Endodermal cell (in vitro differentiated cells): ENCODE data around the gene COL27A1. TPM values are rescaled to one million over a fixed set of nuclear protein-coding genes. Genes with fewer than 3 reads are reported as not detected.
A peak's percentile ranks its signal among the peaks of the same experiment; 100 is the strongest.

ENCODE experiments used
- DNase-seq: peaks from one replicate; pipeline ENCODE4 v3.0.0-alpha.2; 2017
- H3K27ac ChIP-seq: 2 replicates; pipeline ENCODE4 v1.5.1; 2013; ENCODE audit warnings: mild to moderate bottlenecking, low read depth, low read length, moderate library complexity
- H3K27me3 ChIP-seq: 2 replicates; pipeline ENCODE4 v1.6.1; 2013; ENCODE audit warnings: mild to moderate bottlenecking, low read length, moderate library complexity; ENCODE audit not compliant: insufficient read depth, control insufficient read depth, poor library complexity, severe bottlenecking
- H3K36me3 ChIP-seq: 2 replicates; pipeline ENCODE4 v1.7.0; 2013; ENCODE audit warnings: mild to moderate bottlenecking, low read length, moderate library complexity; ENCODE audit not compliant: control insufficient read depth, insufficient read depth
- H3K4me1 ChIP-seq: one replicate; pipeline ENCODE4 v1.7.0; 2013; ENCODE audit warnings: low read length; ENCODE audit not compliant: control insufficient read depth, insufficient read depth
- H3K4me3 ChIP-seq: 2 replicates; pipeline ENCODE4 v1.5.1; 2013; ENCODE audit warnings: mild to moderate bottlenecking, low read length, moderate library complexity
- H3K9ac ChIP-seq: 2 replicates; pipeline ENCODE4 v1.6.1; 2013; ENCODE audit warnings: mild to moderate bottlenecking, low read length, moderate library complexity; ENCODE audit not compliant: poor library complexity, severe bottlenecking; ENCODE audit errors: extremely low read depth
- H3K9me3 ChIP-seq: 2 replicates; pipeline ENCODE4 v1.6.1; 2013; ENCODE audit warnings: mild to moderate bottlenecking, low read length, moderate library complexity; ENCODE audit not compliant: control insufficient read depth
- H3K27ac Mint-ChIP-seq: 2 replicates; pipeline ENCODE4 v1.8.0; 2020; ENCODE audit warnings: mixed read lengths
- H3K27me3 Mint-ChIP-seq: 2 replicates; pipeline ENCODE4 v1.8.0; 2021; ENCODE audit warnings: mild to moderate bottlenecking, mixed read lengths; ENCODE audit not compliant: insufficient read depth
- H3K36me3 Mint-ChIP-seq: 2 replicates; pipeline ENCODE4 v1.8.0; 2020; ENCODE audit warnings: low read depth, mixed read lengths
- H3K4me1 Mint-ChIP-seq: 2 replicates; pipeline ENCODE4 v1.8.0; 2020; ENCODE audit warnings: mixed read lengths
- H3K4me3 Mint-ChIP-seq: 2 replicates; pipeline ENCODE4 v1.8.0; 2020; ENCODE audit warnings: mild to moderate bottlenecking, moderate library complexity, mixed read lengths
- H3K9me3 Mint-ChIP-seq: 2 replicates; pipeline ENCODE4 v1.8.0; 2020; ENCODE audit warnings: mild to moderate bottlenecking, mixed read lengths
- CTCF ChIP-seq: fragments of 200-600 bp; sonication (generic); conservative IDR thresholded peaks from 2 replicates; pipeline ENCODE4 v1.5.0; 2021; ENCODE audit warnings: antibody characterized with exemption, mild to moderate bottlenecking
- WGBS, 2 experiments: methylation state at CpG; one replicate each; pipeline versions ENCODE4 v1.1.5 to v1.1.7; 2013; ENCODE audit warnings: missing lambda C conversion rate in 2 of 2, mixed read lengths in 1 of 2; ENCODE audit not compliant: insufficient coverage in 1 of 2, insufficient read length in 1 of 2; 5-methylcytosine and 5-hydroxymethylcytosine counted together
- total RNA-seq, 2 donors: library from RNA; stranded (reverse); fragmentation: NEBNext Ultra II Directional in 1 of 2; extraction: Animal tissue kit (Norgen Biotek cat#: 25700) in 1 of 2; gene quantifications; 2 replicates in 1 of 2; 3 replicates in 1 of 2; pipeline ENCODE4 v1.2.1, GENCODE V29; 2021

The COL27A1 gene
- total RNA-seq, 2 donors from 2014 or later = 43.8 to 69.5 TPM

DNA sequence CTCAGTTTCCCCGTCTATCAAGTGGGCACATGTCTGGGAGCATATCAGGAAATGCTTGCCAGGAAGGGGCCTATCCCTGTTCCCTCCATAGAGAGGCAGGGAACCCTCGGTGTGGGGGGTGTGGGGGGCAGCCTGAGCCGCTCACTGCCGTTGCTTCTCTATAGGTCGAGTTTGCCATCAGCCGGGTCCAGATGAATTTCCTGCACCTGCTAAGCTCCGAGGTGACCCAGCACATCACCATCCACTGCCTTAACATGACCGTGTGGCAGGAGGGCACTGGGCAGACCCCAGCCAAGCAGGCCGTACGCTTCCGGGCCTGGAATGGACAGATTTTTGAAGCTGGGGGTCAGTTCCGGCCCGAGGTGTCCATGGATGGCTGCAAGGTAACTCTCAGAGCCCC is 153.8 kb downstream of the COL27A1 start:
- H3K4me3 Mint-ChIP-seq = no peak overlapping the region
- H3K9me3 Mint-ChIP-seq = no peaks in the 10 kb centered on the region
- no peaks in the 10 kb centered on the region for H3K27me3 ChIP-seq
- no peak for DNase-seq
- no peak overlapping the region for H3K9ac ChIP-seq
- TF ChIP-seq CTCF = no peak
- no peak overlapping the region for H3K27ac Mint-ChIP-seq
- no peaks in the 10 kb centered on the region for H3K27me3 Mint-ChIP-seq
- H3K4me1 Mint-ChIP-seq = no peaks in the 10 kb centered on the region
- no peaks in the 10 kb centered on the region for H3K4me1 ChIP-seq
- no peak overlapping the region for H3K27ac ChIP-seq
- WGBS, 2 experiments = 95 to 98% methylated on average over 7 to 13 of the region's 13 CpGs
- H3K4me3 ChIP-seq = no peak overlapping the region
- no peaks in the 10 kb centered on the region for H3K9me3 ChIP-seq
- peaks cover 53% of the 10 kb centered on the region for H3K36me3 ChIP-seq
- peaks cover 22% of the 10 kb centered on the region for H3K36me3 Mint-ChIP-seq

- no peaks in the 10 kb centered on the region for H3K27me3 Mint-ChIP-seq
- peaks cover 22% of the 10 kb centered on the region for H3K36me3 Mint-ChIP-seq
- no peak overlapping the region for H3K27ac Mint-ChIP-seq
- WGBS, 2 experiments = 89 to 94% methylated on average over 3 to 20 of the region's 22 CpGs
- DNase-seq = peak; percentile 29
- no peaks in the 10 kb centered on the region for H3K9me3 Mint-ChIP-seq
- no peak overlapping the region for H3K4me3 Mint-ChIP-seq
- H3K4me1 Mint-ChIP-seq = no peaks in the 10 kb centered on the region
- H3K27ac ChIP-seq = no peak overlapping the region
- H3K27me3 ChIP-seq = no peaks in the 10 kb centered on the region
- no peak overlapping the region for H3K9ac ChIP-seq
- H3K4me1 ChIP-seq = no peaks in the 10 kb centered on the region
- H3K36me3 ChIP-seq = peaks cover 48% of the 10 kb centered on the region
- H3K4me3 ChIP-seq = no peak overlapping the region
- no peaks in the 10 kb centered on the region for H3K9me3 ChIP-seq
- TF ChIP-seq CTCF = no peak
These were observed 155.4 kb downstream of the COL27A1 start for GRCh38 chr9:114310471-114311450.

- 95 to 96% methylated on average over 26 to 28 of the region's 28 CpGs for WGBS, 2 experiments
- no peak for TF ChIP-seq CTCF
- no peak overlapping the region for H3K9ac ChIP-seq
- H3K4me3 ChIP-seq = no peak overlapping the region
- H3K27ac ChIP-seq = no peak overlapping the region
- H3K4me3 Mint-ChIP-seq = no peak overlapping the region
- no peaks in the 10 kb centered on the region for H3K27me3 ChIP-seq
- no peak overlapping the region for H3K27ac Mint-ChIP-seq
- no peaks in the 10 kb centered on the region for H3K4me1 ChIP-seq
- H3K36me3 ChIP-seq = peaks cover 42% of the 10 kb centered on the region
- H3K4me1 Mint-ChIP-seq = no peaks in the 10 kb centered on the region
- no peaks in the 10 kb centered on the region for H3K9me3 Mint-ChIP-seq
- H3K27me3 Mint-ChIP-seq = no peaks in the 10 kb centered on the region
- no peaks in the 10 kb centered on the region for H3K9me3 ChIP-seq
- H3K36me3 Mint-ChIP-seq = peaks cover 22% of the 10 kb centered on the region
- peak; percentile 31 for DNase-seq
These were observed 156.5 kb downstream of the COL27A1 start for GRCh38 chr9:114311571-114312512.
